HEK293 (cell line): ENCODE results near the gene TCP11.

ENCODE experiments used
- KLF9 ChIP-seq: fragments of 450-650 bp; formaldehyde crosslinking; IDR thresholded peaks from 2 replicates; pipeline ENCODE4 v1.5.1; 2016; ENCODE audit warnings: missing biosample characterization, missing genetic modification characterization, low read depth
- MZF1 ChIP-seq: fragments of 450-650 bp; formaldehyde crosslinking; IDR thresholded peaks from 2 replicates; pipeline ENCODE4 v1.5.1; 2017; ENCODE audit warnings: missing biosample characterization, missing genetic modification characterization, borderline replicate concordance
- ZNF133 ChIP-seq: fragments of 450-650 bp; formaldehyde crosslinking; IDR thresholded peaks from 2 replicates; pipeline ENCODE4 v1.5.1; 2016; ENCODE audit warnings: missing biosample characterization, missing genetic modification characterization
- ZNF24 ChIP-seq: fragments of 450-650 bp; formaldehyde crosslinking; IDR thresholded peaks from 2 replicates; pipeline ENCODE4 v1.5.1; 2016; ENCODE audit warnings: missing biosample characterization, missing genetic modification characterization
- ZNF391 ChIP-seq: fragments of 450-650 bp; formaldehyde crosslinking; IDR thresholded peaks from 2 replicates; pipeline ENCODE4 v1.5.1; 2016; ENCODE audit warnings: low read depth, missing biosample characterization, missing genetic modification characterization, borderline replicate concordance
- TF ChIP-seq, protein P1 (sequence below): fragments of 450-650 bp; formaldehyde crosslinking; IDR thresholded peaks from 2 replicates; pipeline ENCODE4 v1.5.1; 2016; ENCODE audit warnings: missing biosample characterization, missing genetic modification characterization
- TF ChIP-seq, protein P2 (sequence below): fragments of 450-650 bp; formaldehyde crosslinking; IDR thresholded peaks from 2 replicates; pipeline ENCODE4 v1.5.1; 2016; ENCODE audit warnings: missing biosample characterization, missing genetic modification characterization, low read depth
- TF ChIP-seq, protein P3 (sequence below): fragments of 450-650 bp; formaldehyde crosslinking; IDR thresholded peaks from 2 replicates; pipeline ENCODE4 v1.5.1; 2017; ENCODE audit warnings: missing biosample characterization, missing genetic modification characterization
- TF ChIP-seq, protein P4 (sequence below): fragments of 450-650 bp; IDR thresholded peaks from 2 replicates; pipeline ENCODE4 v1.5.1; 2018; ENCODE audit warnings: missing biosample characterization, missing genetic modification characterization

DNA sequence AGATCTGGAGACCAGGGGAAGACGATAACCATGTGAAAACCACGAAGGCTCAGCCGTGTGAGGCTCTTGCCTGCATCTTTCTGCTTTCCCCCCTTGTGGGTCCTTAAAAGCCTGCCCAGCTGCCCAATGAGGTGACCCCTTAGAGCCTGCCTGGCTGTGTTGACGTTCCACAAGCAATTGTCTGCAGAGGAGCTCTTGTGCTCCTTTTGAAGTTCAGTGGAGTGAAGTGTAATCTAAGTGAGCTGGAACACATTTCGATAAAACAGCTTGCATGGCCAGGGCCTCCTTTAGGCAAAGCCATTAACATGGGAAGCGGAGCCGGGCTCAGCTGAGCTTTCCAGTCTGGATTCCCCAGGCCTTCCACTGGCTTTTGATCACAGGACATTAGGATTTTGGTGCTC lies 27.3 kb upstream of the TCP11 start:
- TF ChIP-seq, protein P1, sequence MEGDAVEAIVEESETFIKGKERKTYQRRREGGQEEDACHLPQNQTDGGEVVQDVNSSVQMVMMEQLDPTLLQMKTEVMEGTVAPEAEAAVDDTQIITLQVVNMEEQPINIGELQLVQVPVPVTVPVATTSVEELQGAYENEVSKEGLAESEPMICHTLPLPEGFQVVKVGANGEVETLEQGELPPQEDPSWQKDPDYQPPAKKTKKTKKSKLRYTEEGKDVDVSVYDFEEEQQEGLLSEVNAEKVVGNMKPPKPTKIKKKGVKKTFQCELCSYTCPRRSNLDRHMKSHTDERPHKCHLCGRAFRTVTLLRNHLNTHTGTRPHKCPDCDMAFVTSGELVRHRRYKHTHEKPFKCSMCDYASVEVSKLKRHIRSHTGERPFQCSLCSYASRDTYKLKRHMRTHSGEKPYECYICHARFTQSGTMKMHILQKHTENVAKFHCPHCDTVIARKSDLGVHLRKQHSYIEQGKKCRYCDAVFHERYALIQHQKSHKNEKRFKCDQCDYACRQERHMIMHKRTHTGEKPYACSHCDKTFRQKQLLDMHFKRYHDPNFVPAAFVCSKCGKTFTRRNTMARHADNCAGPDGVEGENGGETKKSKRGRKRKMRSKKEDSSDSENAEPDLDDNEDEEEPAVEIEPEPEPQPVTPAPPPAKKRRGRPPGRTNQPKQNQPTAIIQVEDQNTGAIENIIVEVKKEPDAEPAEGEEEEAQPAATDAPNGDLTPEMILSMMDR, result no peak
- TF ChIP-seq MZF1 (tag by site-specific recombination), result no peak
- TF ChIP-seq ZNF391, result no peak
- no peak for TF ChIP-seq KLF9
- TF ChIP-seq ZNF24 (tag by site-specific recombination), result no peak
- TF ChIP-seq, protein P2, sequence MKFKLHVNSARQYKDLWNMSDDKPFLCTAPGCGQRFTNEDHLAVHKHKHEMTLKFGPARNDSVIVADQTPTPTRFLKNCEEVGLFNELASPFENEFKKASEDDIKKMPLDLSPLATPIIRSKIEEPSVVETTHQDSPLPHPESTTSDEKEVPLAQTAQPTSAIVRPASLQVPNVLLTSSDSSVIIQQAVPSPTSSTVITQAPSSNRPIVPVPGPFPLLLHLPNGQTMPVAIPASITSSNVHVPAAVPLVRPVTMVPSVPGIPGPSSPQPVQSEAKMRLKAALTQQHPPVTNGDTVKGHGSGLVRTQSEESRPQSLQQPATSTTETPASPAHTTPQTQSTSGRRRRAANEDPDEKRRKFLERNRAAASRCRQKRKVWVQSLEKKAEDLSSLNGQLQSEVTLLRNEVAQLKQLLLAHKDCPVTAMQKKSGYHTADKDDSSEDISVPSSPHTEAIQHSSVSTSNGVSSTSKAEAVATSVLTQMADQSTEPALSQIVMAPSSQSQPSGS (tag by site-specific recombination), result no peak
- no peak for TF ChIP-seq ZNF133
- TF ChIP-seq, protein P3, sequence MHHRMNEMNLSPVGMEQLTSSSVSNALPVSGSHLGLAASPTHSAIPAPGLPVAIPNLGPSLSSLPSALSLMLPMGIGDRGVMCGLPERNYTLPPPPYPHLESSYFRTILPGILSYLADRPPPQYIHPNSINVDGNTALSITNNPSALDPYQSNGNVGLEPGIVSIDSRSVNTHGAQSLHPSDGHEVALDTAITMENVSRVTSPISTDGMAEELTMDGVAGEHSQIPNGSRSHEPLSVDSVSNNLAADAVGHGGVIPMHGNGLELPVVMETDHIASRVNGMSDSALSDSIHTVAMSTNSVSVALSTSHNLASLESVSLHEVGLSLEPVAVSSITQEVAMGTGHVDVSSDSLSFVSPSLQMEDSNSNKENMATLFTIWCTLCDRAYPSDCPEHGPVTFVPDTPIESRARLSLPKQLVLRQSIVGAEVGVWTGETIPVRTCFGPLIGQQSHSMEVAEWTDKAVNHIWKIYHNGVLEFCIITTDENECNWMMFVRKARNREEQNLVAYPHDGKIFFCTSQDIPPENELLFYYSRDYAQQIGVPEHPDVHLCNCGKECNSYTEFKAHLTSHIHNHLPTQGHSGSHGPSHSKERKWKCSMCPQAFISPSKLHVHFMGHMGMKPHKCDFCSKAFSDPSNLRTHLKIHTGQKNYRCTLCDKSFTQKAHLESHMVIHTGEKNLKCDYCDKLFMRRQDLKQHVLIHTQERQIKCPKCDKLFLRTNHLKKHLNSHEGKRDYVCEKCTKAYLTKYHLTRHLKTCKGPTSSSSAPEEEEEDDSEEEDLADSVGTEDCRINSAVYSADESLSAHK (tag by site-specific recombination), result no peak
- TF ChIP-seq, protein P4, sequence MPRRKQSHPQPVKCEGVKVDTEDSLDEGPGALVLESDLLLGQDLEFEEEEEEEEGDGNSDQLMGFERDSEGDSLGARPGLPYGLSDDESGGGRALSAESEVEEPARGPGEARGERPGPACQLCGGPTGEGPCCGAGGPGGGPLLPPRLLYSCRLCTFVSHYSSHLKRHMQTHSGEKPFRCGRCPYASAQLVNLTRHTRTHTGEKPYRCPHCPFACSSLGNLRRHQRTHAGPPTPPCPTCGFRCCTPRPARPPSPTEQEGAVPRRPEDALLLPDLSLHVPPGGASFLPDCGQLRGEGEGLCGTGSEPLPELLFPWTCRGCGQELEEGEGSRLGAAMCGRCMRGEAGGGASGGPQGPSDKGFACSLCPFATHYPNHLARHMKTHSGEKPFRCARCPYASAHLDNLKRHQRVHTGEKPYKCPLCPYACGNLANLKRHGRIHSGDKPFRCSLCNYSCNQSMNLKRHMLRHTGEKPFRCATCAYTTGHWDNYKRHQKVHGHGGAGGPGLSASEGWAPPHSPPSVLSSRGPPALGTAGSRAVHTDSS, result no peak
